Measurements from ENCODE around the gene COX7A2L. TPM values are rescaled to one million over a fixed set of nuclear protein-coding genes. Genes with fewer than 3 reads are reported as not detected.

The COX7A2L gene
- total RNA-seq, 2 donors from 2014 or later: 60.7 to 94.8 TPM

- Mint-ChIP-seq H3K27me3 (no peaks in the 10 kb centered on the region), H3K36me3 (ENCODE audit: low read depth) (peaks cover 92% of the 10 kb centered on the region), H3K4me3 (no peak overlapping the region), H3K27ac (peak overlapping the region; percentile 7), H3K9me3 (no peaks in the 10 kb centered on the region), H3K4me1 (peaks cover 11% of the 10 kb centered on the region)
- no peak for ATAC-seq (replicated peaks)
Observed at GRCh38 chr2:42304059-42304713, 56.8 kb downstream of the COX7A2L start.

GRCh38 chr2:42303252-42303651 is 57.8 kb downstream of the COX7A2L start:
- Mint-ChIP-seq H3K27ac (peak overlapping the region; percentile 31), H3K27me3 (no peaks in the 10 kb centered on the region), H3K36me3 (ENCODE audit: low read depth) (peaks cover 96% of the 10 kb centered on the region), H3K9me3 (no peaks in the 10 kb centered on the region), H3K4me3 (no peak overlapping the region), H3K4me1 (peaks cover 11% of the 10 kb centered on the region)
- ATAC-seq (replicated peaks): no peak

DNA sequence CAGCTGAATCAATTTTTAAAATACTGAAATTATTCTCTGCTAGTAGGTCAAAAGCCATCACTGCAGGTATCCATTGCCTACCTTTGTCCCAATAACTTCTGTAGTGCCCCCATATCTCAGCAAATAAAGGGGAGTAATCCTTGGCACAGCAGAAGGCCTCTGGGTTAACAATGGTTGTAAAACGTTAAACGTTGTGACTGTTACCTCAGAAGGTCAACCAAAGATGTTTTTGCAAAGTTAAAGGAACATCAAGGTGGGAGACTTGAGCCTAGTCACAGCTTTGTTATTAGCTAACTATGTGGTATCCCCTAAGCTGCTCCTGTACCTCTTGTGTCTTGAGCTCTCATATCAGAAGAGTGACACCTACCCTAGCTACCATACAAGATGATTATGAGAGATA is 60.5 kb downstream of the COX7A2L start:
- no peak overlapping the region for H3K27ac Mint-ChIP-seq
- no peak overlapping the region for H3K4me3 Mint-ChIP-seq
- H3K36me3 Mint-ChIP-seq (ENCODE audit: low read depth): peaks cover 97% of the 10 kb centered on the region
- ATAC-seq (replicated peaks): no peak
- peaks cover 26% of the 10 kb centered on the region for H3K4me1 Mint-ChIP-seq
- peaks cover 3% of the 10 kb centered on the region for H3K9me3 Mint-ChIP-seq
- H3K27me3 Mint-ChIP-seq: no peaks in the 10 kb centered on the region

Other genes with a start within 250 kb of the COX7A2L start
- gene EML4, start 191.9 kb downstream of the COX7A2L start, total RNA-seq: 10 to 100 TPM; 69.9 to 93.7 TPM
- not detected for gene KCNG3, start 132.8 kb upstream of the COX7A2L start, total RNA-seq
- gene MTA3, start 207.4 kb upstream of the COX7A2L start, total RNA-seq: 10 to 100 TPM; 22.7 to 30.9 TPM

Measured in activated T-helper 17 cell treated with anti-CD3 and anti-CD28 coated beads, Interleukin-2, amount 50 U/mL, for 72 hours (primary cell).